22Rv1 (cell line): ENCODE measurements around the gene SLC15A5.

Experiments used
- CTCF ChIP-seq: fragments of 450-650 bp; IDR thresholded peaks from 2 replicates; pipeline ENCODE4 v1.5.1; 2017; ENCODE audit warnings: mild to moderate bottlenecking
- ZFX ChIP-seq: fragments of 450-650 bp; IDR thresholded peaks from 2 replicates; pipeline ENCODE4 v1.6.1; 2017; ENCODE audit warnings: antibody characterized with exemption, borderline replicate concordance

GRCh38 chr12:16221776-16222175 is 55.7 kb downstream of the SLC15A5 start:
- TF ChIP-seq CTCF = no peak
- TF ChIP-seq ZFX = no peak
